IMR-90 (cell line): ENCODE results near the gene GDPD5.

Experiments
- CTCF ChIP-seq: conservative IDR thresholded peaks from 2 replicates; pipeline ENCODE4 v1.5.1; 2012; ENCODE audit warnings: mild to moderate bottlenecking, low read depth, low read length, improper control_type of control experiment
- POLR2A ChIP-seq: IDR thresholded peaks from 2 replicates; pipeline ENCODE4 v1.6.1; 2012; ENCODE audit warnings: mild to moderate bottlenecking, low read depth, low read length
- RCOR1 ChIP-seq: IDR thresholded peaks from 2 replicates; pipeline ENCODE4 v1.6.1; 2012; ENCODE audit warnings: mild to moderate bottlenecking, low read length, improper control_type of control experiment; ENCODE audit not compliant: insufficient replicate concordance
- RFX5 ChIP-seq: IDR thresholded peaks from 2 replicates; pipeline ENCODE4 v1.8.0; 2012; ENCODE audit warnings: low read depth, mild to moderate bottlenecking, low read length, moderate library complexity
- USF2 ChIP-seq: fragments of 150-350 bp; IDR thresholded peaks from 2 replicates; pipeline ENCODE4 v1.6.1; 2017; ENCODE audit warnings: mild to moderate bottlenecking, antibody characterized with exemption, low read length, low read depth

- TF ChIP-seq RCOR1 (no peak), CTCF (no peak), USF2 (no peak), POLR2A (no peak), RFX5 (no peak)
These were observed 892 bp downstream of the GDPD5 start for GRCh38 chr11:75524665-75525432.
